Activated naive CD8-positive, alpha-beta T cell (primary cell): ENCODE measurements around the gene C3orf20.

Source experiments
- H3K27ac Mint-ChIP-seq: one replicate; pipeline ENCODE4 v1.8.0; 2021; ENCODE audit warnings: mixed read lengths
- H3K27me3 Mint-ChIP-seq: one replicate; pipeline ENCODE4 v1.8.0; 2021; ENCODE audit warnings: mixed read lengths
- H3K36me3 Mint-ChIP-seq: one replicate; pipeline ENCODE4 v1.8.0; 2021; ENCODE audit warnings: mixed read lengths
- H3K4me1 Mint-ChIP-seq: one replicate; pipeline ENCODE4 v1.8.0; 2021; ENCODE audit warnings: low read depth, mixed read lengths
- H3K4me3 Mint-ChIP-seq: one replicate; pipeline ENCODE4 v1.8.0; 2021; ENCODE audit warnings: mild to moderate bottlenecking, mixed read lengths
- H3K9me3 Mint-ChIP-seq: one replicate; pipeline ENCODE4 v1.8.0; 2021; ENCODE audit warnings: low read depth, mixed read lengths

Gene C3orf20

GRCh38 chr3:14701676-14702075 lies 26.7 kb downstream of the C3orf20 start:
- Mint-ChIP-seq H3K4me1 (no peaks in the 10 kb centered on the region), H3K4me3 (no peak overlapping the region), H3K27ac (no peak overlapping the region), H3K27me3 (no peaks in the 10 kb centered on the region), H3K9me3 (peaks cover 4% of the 10 kb centered on the region), H3K36me3 (peaks cover 6% of the 10 kb centered on the region)

- H3K4me1 Mint-ChIP-seq, result no peaks in the 10 kb centered on the region
- H3K4me3 Mint-ChIP-seq, result no peak overlapping the region
- H3K27me3 Mint-ChIP-seq, result no peaks in the 10 kb centered on the region
- peaks cover 3% of the 10 kb centered on the region for H3K36me3 Mint-ChIP-seq
- H3K27ac Mint-ChIP-seq, result no peak overlapping the region
- peaks cover 1% of the 10 kb centered on the region for H3K9me3 Mint-ChIP-seq
Observed at GRCh38 chr3:14703128-14703750, 28.3 kb downstream of the C3orf20 start.

- Mint-ChIP-seq H3K9me3 (no peaks in the 10 kb centered on the region), H3K36me3 (peaks cover 2% of the 10 kb centered on the region), H3K27me3 (no peaks in the 10 kb centered on the region), H3K4me1 (no peaks in the 10 kb centered on the region), H3K27ac (no peak overlapping the region), H3K4me3 (no peak overlapping the region)
Observed at GRCh38 chr3:14703791-14704190, 28.9 kb downstream of the C3orf20 start.

- Mint-ChIP-seq H3K27ac (no peak overlapping the region), H3K27me3 (no peaks in the 10 kb centered on the region), H3K9me3 (no peaks in the 10 kb centered on the region), H3K4me1 (no peaks in the 10 kb centered on the region), H3K4me3 (no peak overlapping the region), H3K36me3 (peaks cover 6% of the 10 kb centered on the region)
Observed at GRCh38 chr3:14706096-14706495, 31.2 kb downstream of the C3orf20 start.

GRCh38 chr3:14716591-14716990 lies 41.6 kb downstream of the C3orf20 start:
- Mint-ChIP-seq H3K9me3 (peaks cover 11% of the 10 kb centered on the region), H3K27ac (no peak overlapping the region), H3K4me1 (no peaks in the 10 kb centered on the region)

GRCh38 chr3:14717307-14717706 lies 42.4 kb downstream of the C3orf20 start:
- Mint-ChIP-seq H3K27me3 (no peaks in the 10 kb centered on the region), H3K27ac (no peak overlapping the region), H3K4me1 (no peaks in the 10 kb centered on the region), H3K9me3 (peaks cover 9% of the 10 kb centered on the region), H3K4me3 (no peak overlapping the region), H3K36me3 (peaks cover 16% of the 10 kb centered on the region)

More at GRCh38 chr3:14716591-14716990, 41.6 kb downstream of the C3orf20 start:
- H3K27me3 Mint-ChIP-seq, result no peaks in the 10 kb centered on the region
- peaks cover 10% of the 10 kb centered on the region for H3K36me3 Mint-ChIP-seq
- no peak overlapping the region for H3K4me3 Mint-ChIP-seq

GRCh38 chr3:14718539-14718938 lies 43.6 kb downstream of the C3orf20 start:
- H3K4me3 Mint-ChIP-seq, result no peak overlapping the region
- no peak overlapping the region for H3K27ac Mint-ChIP-seq
- H3K27me3 Mint-ChIP-seq, result no peaks in the 10 kb centered on the region
- H3K4me1 Mint-ChIP-seq, result no peaks in the 10 kb centered on the region
- H3K9me3 Mint-ChIP-seq, result no peaks in the 10 kb centered on the region
- peaks cover 12% of the 10 kb centered on the region for H3K36me3 Mint-ChIP-seq

- Mint-ChIP-seq H3K9me3 (no peaks in the 10 kb centered on the region), H3K27me3 (no peaks in the 10 kb centered on the region), H3K36me3 (peaks cover 10% of the 10 kb centered on the region), H3K4me1 (no peaks in the 10 kb centered on the region), H3K4me3 (no peak overlapping the region), H3K27ac (no peak overlapping the region)
Observed at GRCh38 chr3:14719006-14719405, 44.1 kb downstream of the C3orf20 start.

GRCh38 chr3:14721126-14721864 lies 46.4 kb downstream of the C3orf20 start:
- Mint-ChIP-seq H3K27me3 (no peaks in the 10 kb centered on the region), H3K4me3 (no peak overlapping the region), H3K36me3 (peaks cover 10% of the 10 kb centered on the region), H3K4me1 (no peaks in the 10 kb centered on the region), H3K27ac (no peak overlapping the region), H3K9me3 (no peaks in the 10 kb centered on the region)

- H3K27ac Mint-ChIP-seq, result no peak overlapping the region
- no peak overlapping the region for H3K4me3 Mint-ChIP-seq
- H3K9me3 Mint-ChIP-seq, result no peaks in the 10 kb centered on the region
- no peaks in the 10 kb centered on the region for H3K4me1 Mint-ChIP-seq
- peaks cover 15% of the 10 kb centered on the region for H3K36me3 Mint-ChIP-seq
- H3K27me3 Mint-ChIP-seq, result no peaks in the 10 kb centered on the region
Observed at GRCh38 chr3:14725013-14725412, 50.1 kb downstream of the C3orf20 start.

GRCh38 chr3:14725564-14726440 lies 50.9 kb downstream of the C3orf20 start:
- Mint-ChIP-seq H3K9me3 (no peaks in the 10 kb centered on the region), H3K27me3 (no peaks in the 10 kb centered on the region), H3K4me3 (no peak overlapping the region), H3K4me1 (no peaks in the 10 kb centered on the region), H3K27ac (no peak overlapping the region), H3K36me3 (peaks cover 15% of the 10 kb centered on the region)

GRCh38 chr3:14726441-14726780 lies 51.5 kb downstream of the C3orf20 start:
- Mint-ChIP-seq H3K4me3 (no peak overlapping the region), H3K4me1 (no peaks in the 10 kb centered on the region), H3K27me3 (no peaks in the 10 kb centered on the region), H3K36me3 (peaks cover 15% of the 10 kb centered on the region), H3K27ac (no peak overlapping the region), H3K9me3 (no peaks in the 10 kb centered on the region)

GRCh38 chr3:14728113-14728512 lies 53.2 kb downstream of the C3orf20 start:
- Mint-ChIP-seq H3K27ac (no peak overlapping the region), H3K4me1 (no peaks in the 10 kb centered on the region), H3K9me3 (no peaks in the 10 kb centered on the region), H3K4me3 (no peak overlapping the region), H3K27me3 (no peaks in the 10 kb centered on the region), H3K36me3 (peaks cover 5% of the 10 kb centered on the region)

- Mint-ChIP-seq H3K27ac (no peak overlapping the region), H3K4me3 (no peak overlapping the region), H3K4me1 (no peaks in the 10 kb centered on the region), H3K27me3 (no peaks in the 10 kb centered on the region), H3K9me3 (no peaks in the 10 kb centered on the region), H3K36me3 (peaks cover 5% of the 10 kb centered on the region)
Observed at GRCh38 chr3:14730703-14731382, 55.9 kb downstream of the C3orf20 start.

GRCh38 chr3:14740983-14741382 lies 66.0 kb downstream of the C3orf20 start:
- no peak overlapping the region for H3K4me3 Mint-ChIP-seq
- no peak overlapping the region for H3K27ac Mint-ChIP-seq
- H3K27me3 Mint-ChIP-seq, result peaks cover 18% of the 10 kb centered on the region
- H3K4me1 Mint-ChIP-seq, result no peaks in the 10 kb centered on the region
- peaks cover 14% of the 10 kb centered on the region for H3K36me3 Mint-ChIP-seq
- H3K9me3 Mint-ChIP-seq, result peaks cover 7% of the 10 kb centered on the region
